NOMO-1 treated with dmso at 0.1 percent for 144 hours (cell line): ENCODE measurements around the gene GTF2A2.
"Not testable (repeated sequence)": the region's sequence is repeated elsewhere in the genome, so short reads cannot be mapped to it uniquely, and the experiment has no call there.

Experiments used
- DNase-seq: peaks from one replicate; lab custom pipeline; 2025; ENCODE audit not compliant: unreplicated experiment; lab: John Stamatoyannopoulos, UW

GTF2A2 gene

GRCh38 chr15:59674361-59674877 lies 17.1 kb upstream of the GTF2A2 start:
- no peak for DNase-seq

- DNase-seq = no peak
Measured at GRCh38 chr15:59668556-59668955, 11.2 kb upstream of the GTF2A2 start.

DNA sequence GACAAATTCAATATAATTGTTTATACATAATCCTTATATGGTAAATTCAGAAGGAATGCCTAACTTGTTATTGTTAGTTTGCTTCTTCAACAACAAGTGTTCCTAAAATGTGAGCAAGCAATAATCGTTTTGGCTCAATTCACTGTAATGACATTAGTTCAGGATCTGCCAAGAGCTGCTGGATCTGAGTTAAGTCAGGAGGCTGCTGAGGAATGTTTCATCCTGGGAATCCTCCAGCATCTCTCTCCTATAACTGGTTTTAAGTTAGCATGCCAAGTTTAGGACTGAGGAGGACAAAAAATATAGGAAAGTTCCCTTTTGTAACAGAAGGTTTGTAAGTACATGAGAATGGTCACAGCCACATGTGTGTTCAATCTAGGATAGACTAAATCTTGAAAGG lies 4.9 kb upstream of the GTF2A2 start:
- no peak for DNase-seq

DNA sequence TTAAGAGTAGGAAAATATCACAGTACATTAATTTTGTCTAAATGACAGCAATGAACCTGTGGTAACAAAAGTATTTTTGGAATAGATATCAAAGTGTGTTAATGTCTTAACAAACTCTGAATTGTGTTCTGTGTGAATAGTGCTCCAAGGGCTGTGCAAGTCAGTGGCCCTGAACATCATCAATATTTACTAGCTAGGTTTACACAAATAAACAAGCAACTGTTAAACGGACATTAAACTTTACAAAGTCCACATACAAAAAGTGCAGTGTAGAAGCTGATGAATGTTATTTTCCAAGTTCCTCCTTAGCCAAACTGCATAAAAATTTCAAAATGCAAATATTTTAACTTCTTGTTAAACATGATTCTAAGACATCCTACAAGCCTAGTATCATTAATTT lies 2.1 kb upstream of the GTF2A2 start:
- no peak for DNase-seq

- DNase-seq = no peak
Measured at GRCh38 chr15:59657635-59658125, 365 bp upstream of the GTF2A2 start.

DNA sequence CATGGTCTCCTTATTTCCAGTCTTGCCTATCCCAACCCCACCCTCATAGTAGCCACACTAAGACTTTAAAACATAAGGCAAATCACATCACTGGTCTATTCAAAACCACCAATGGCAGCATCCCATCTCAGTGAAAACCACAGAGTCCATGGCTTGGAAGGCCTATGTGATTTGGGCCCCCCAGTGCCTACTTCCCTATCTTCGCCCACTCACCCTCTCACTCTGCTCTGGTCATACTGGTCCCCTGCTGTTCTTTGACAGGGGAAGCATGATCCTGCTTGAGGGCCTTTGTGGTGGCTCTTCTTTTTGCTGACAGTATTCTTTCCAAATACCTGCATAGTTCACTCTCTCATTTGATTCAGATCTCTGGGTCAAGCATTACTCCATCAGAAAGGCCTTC lies 3.3 kb downstream of the GTF2A2 start:
- DNase-seq = no peak

- no peak for DNase-seq
Measured at GRCh38 chr15:59649603-59650002, 7.7 kb downstream of the GTF2A2 start.

DNA sequence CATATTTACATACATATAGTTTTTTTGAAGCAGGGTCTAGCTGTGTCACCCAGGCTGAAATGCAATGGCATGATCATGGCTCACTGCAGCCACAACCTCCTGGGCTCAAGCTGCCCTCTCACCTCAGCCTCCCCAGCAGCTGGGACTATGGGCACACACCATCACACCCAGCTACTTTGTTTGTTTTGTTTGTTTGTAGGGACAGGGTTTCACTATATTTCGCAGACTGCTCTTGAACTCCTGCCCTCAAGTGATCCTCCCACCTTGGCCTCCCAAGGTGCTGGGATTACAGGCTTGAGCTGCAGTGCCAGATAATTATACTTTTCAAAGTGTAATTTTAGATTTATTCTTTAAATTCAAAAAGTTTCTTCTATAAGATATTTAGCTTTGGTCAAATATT lies 10.2 kb downstream of the GTF2A2 start:
- no peak for DNase-seq

DNA sequence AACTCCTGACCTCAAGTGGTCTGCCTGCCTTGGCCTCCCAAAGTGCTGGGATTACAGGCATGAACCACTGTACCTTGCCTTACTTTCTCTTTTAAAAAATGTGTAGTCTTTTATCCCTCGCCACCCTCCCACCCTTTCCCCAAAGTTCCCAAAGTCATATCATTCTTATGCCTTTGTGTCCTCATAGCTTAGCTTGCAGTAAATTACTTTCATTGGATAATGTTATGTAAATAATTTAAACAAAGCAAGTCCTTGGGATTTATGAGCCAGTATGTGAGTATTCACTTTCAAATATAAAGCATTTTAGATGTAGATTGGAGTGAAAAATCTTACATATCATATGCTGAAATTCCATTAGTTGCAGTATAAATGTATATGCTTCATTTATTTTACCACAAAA lies 11.0 kb downstream of the GTF2A2 start:
- DNase-seq = no peak

GRCh38 chr15:59645812-59646211 lies 11.5 kb downstream of the GTF2A2 start:
- not testable (repeated sequence) for DNase-seq

GRCh38 chr15:59644756-59645155 lies 12.6 kb downstream of the GTF2A2 start:
- no peak for DNase-seq

- no peak for DNase-seq
Measured at GRCh38 chr15:59642351-59642750, 15.0 kb downstream of the GTF2A2 start.

DNA sequence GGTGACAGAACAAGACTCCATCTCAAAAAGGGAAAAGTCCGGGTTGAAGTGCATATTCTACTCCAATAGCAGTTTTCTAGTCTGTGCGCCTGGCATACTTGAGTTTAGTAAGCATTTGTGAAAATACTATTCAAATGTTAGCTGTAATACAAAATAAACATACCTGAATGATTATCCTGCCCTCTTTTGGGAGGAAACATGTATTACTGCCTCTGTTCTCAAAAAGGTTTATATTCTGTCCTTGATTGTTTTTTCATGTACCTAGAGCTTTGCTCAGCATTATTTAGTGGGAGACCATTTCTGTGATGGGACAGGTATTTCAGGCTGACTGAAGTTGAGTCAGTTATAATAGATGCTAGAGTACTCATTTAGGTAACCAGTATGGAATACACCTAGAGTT lies 19.8 kb downstream of the GTF2A2 start:
- DNase-seq = not testable (repeated sequence)

GRCh38 chr15:59636184-59636583 lies 21.1 kb downstream of the GTF2A2 start:
- no peak for DNase-seq

GRCh38 chr15:59632714-59633113 lies 24.6 kb downstream of the GTF2A2 start:
- no peak for DNase-seq

- DNase-seq = peak; percentile 2
Measured at GRCh38 chr15:59622289-59622688, 35.0 kb downstream of the GTF2A2 start.

GRCh38 chr15:59618406-59618805 lies 38.9 kb downstream of the GTF2A2 start:
- no peak for DNase-seq

GRCh38 chr15:59616379-59616778 lies 40.9 kb downstream of the GTF2A2 start:
- no peak for DNase-seq

DNA sequence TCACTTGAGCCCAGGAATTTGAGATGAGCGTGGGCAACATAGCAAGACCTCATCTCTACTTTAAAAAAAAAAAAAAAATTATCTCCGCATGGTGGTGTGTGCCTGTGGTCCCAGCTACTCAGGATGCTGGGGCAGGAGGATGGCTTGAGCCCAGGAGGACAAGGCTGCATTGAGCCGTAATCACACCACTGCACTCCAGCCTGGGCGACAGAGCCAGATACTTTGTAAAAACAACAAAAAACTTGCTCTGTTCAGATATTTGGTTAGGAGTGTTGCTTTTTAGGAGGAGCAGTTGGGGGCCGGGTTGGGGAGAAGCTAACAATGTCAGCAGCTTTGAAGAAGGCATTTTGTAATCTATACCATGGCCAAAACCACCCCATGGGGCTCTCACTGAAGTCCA lies 41.7 kb downstream of the GTF2A2 start:
- DNase-seq = no peak

DNA sequence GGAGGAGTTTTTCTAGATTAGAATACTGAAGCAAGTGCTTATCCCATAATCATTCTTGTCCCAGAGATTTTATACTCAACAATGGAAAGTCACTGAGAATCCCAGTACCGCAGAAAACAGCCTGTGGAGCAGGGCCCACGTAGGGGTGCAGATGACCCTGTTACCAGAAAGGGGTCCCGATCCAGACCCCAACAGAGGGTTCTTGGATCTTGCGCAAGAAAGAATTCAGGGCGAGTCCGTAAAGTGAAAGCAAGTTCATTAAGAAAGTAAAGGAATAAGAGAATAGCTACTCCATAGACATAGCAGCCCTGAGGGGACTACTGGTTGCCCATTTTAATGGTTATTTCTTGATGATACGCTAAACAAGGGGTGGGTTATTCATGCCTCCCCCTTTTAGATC lies 43.2 kb downstream of the GTF2A2 start:
- no peak for DNase-seq

DNA sequence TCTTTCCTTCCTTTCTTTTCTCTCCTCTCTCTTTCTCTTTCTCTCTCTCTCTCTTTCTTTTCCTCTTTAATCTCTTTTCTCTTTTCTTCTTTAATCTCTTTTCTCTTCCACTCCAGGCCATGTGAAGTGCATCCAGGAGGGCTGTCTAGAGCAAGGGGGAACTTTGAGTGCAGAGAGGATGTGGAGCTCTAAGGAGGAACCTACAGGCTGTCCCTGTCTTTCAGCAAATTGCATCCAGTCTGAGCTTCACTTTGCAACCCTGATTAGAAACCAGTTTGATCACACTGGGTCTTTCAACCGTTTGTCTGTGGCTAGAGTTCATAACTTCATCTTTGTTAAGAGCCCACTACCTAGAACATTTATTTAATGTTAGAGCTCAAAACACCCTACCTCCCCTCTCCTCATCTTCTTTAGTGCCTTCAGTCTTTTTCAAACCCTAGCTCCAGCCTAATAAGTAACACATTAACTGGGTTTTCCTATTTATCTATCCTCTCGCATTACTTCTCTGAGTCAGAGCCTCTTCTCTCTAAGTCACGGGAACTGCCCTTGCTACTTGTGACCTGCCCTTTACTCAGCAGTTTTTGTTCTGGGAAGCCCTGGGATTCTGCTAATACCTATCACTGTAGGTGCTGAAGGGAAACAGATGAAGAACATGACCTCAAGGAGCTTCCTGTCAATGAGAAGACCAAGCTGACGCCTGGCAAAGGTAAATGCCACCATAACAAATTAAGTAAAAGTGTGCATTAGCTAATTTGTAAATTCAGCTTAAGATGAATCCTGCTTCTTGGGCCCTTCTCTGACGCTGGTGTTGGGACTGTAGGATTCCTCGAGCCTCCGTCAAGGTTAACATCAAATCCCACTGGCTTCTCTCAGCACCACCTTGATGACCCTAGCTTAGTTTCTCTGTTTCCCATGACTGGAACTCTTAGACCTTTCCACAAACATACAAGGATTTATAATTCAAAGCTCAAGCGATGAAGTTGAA lies 45.7 kb downstream of the GTF2A2 start, which contains the start of gene GCNT3:
Gene GCNT3 (plus strand): TSS at position 508 of the 985 bp plus-strand sequence. CDS start 6,456 bp downstream, outside the sequence.
- peak; percentile 18 for DNase-seq
